OCI-LY7 (cell line): ENCODE results near the gene ANKRD35. TPM values are rescaled to one million over a fixed set of nuclear protein-coding genes. Genes with fewer than 3 reads are reported as not detected.

Experiments
- BruUV-seq: library from RNA; stranded (reverse); fragments of 400-500 nt; replicated peaks from 2 replicates; lab custom pipeline; 2021; lab: Mats Ljungman, UMichigan
- CTCF ChIA-PET: fragments of 300-600 bp; sonication (Branson Sonifier 250); formaldehyde crosslinking; loops from one replicate; lab custom pipeline; 2022; ENCODE audit warnings: antibody characterized with exemption; ENCODE audit not compliant: unreplicated experiment; lab: Charles Lee
- POLR2A ChIA-PET: fragments of 300-600 bp; sonication (Branson Sonifier 250); formaldehyde crosslinking; loops from one replicate; lab custom pipeline; 2022; ENCODE audit warnings: antibody characterized with exemption; lab: Charles Lee
- DNase-seq: peaks from one replicate; pipeline ENCODE4 v3.0.0-alpha.2; 2015; ENCODE audit warnings: low spot score
- H2AFZ ChIP-seq: fragments of 200-600 bp; sonication (generic), shearing (Covaris generic); 2 replicates; pipeline ENCODE4 v1.6.1; 2014; ENCODE audit warnings: mild to moderate bottlenecking, antibody characterized with exemption, low read length, moderate library complexity
- H3K27ac ChIP-seq: fragments of 200-600 bp; sonication (generic); 2 replicates; pipeline ENCODE4 v1.5.1; 2014; ENCODE audit warnings: mixed run types, low read depth, mild to moderate bottlenecking, moderate library complexity, low read length, inconsistent platforms; ENCODE audit not compliant: poor library complexity, severe bottlenecking
- H3K36me3 ChIP-seq: fragments of 200-600 bp; sonication (generic); 2 replicates; pipeline ENCODE4 v1.6.1; 2014; ENCODE audit warnings: mild to moderate bottlenecking, antibody characterized with exemption, low read length, moderate library complexity, mixed read lengths; ENCODE audit not compliant: insufficient read depth
- H3K4me1 ChIP-seq: fragments of 200-600 bp; sonication (generic); 2 replicates; pipeline ENCODE4 v1.5.1; 2014; ENCODE audit warnings: mild to moderate bottlenecking, low read length; ENCODE audit not compliant: insufficient read depth, poor library complexity, severe bottlenecking
- H3K4me2 ChIP-seq: fragments of 200-600 bp; sonication (generic); 2 replicates; pipeline ENCODE4 v1.6.1; 2014; ENCODE audit warnings: mild to moderate bottlenecking, low read length
- H3K4me3 ChIP-seq: fragments of 200-600 bp; sonication (generic); 2 replicates; pipeline ENCODE4 v1.5.1; 2014; ENCODE audit warnings: mild to moderate bottlenecking, low read depth, low read length; ENCODE audit not compliant: poor library complexity, severe bottlenecking
- H3K79me2 ChIP-seq: fragments of 200-600 bp; sonication (generic); 2 replicates; pipeline ENCODE4 v1.6.1; 2016; ENCODE audit warnings: low read depth, mild to moderate bottlenecking, low read length, moderate library complexity, mixed read lengths; ENCODE audit not compliant: insufficient read depth
- H3K9me2 ChIP-seq: fragments of 200-600 bp; sonication (generic); 2 replicates; pipeline ENCODE4 v1.6.1; 2016; ENCODE audit warnings: mild to moderate bottlenecking, low read length, mixed read lengths; ENCODE audit not compliant: insufficient read depth
- H3K9me3 ChIP-seq: fragments of 200-600 bp; sonication (generic); 2 replicates; pipeline ENCODE4 v1.6.1; 2014; ENCODE audit warnings: mild to moderate bottlenecking, mixed run types, low read length, mixed read lengths
- H4K20me1 ChIP-seq: fragments of 200-600 bp; sonication (generic); 2 replicates; pipeline ENCODE4 v1.6.1; 2014; ENCODE audit warnings: mild to moderate bottlenecking, antibody characterized with exemption, low read length, moderate library complexity, mixed read lengths; ENCODE audit not compliant: insufficient read depth
- CTCF ChIP-seq: fragments of 200-600 bp; sonication (generic); conservative IDR thresholded peaks from 2 replicates; pipeline ENCODE4 v1.5.1; 2014; ENCODE audit warnings: mild to moderate bottlenecking, antibody characterized with exemption, low read length, moderate library complexity, mixed read lengths
- EZH2phosphoT487 ChIP-seq: fragments of 200-600 bp; sonication (generic); IDR thresholded peaks from 2 replicates; pipeline ENCODE4 v1.6.1; 2018; ENCODE audit warnings: low read depth, borderline replicate concordance, mild to moderate bottlenecking, mixed run types, antibody characterized with exemption, low read length, moderate library complexity, mixed read lengths
- intact Hi-C: fragments of 100-400 bp; cut with micrococcal nuclease; formaldehyde crosslinking; loops from one replicate; pipeline ENCODE4 v1.10.0; 2022; ENCODE audit not compliant: unreplicated experiment
- total RNA-seq, 2 experiments: library from RNA; depleted of rRNA in 1 of 2; stranded (reverse); fragments of >200 nt in 1 of 2; shearing (Covaris generic) in 1 of 2; gene quantifications; 2 replicates each; pipeline ENCODE4 v1.2.3, GENCODE V29; 2014 to 2022

ANKRD35 gene
- total RNA-seq, 2 experiments from 2014 or later = not detected

GRCh38 chr1:145891143-145891542 lies 5.5 kb upstream of the ANKRD35 start:
- TF ChIP-seq EZH2phosphoT487 = no peak
- Histone ChIP-seq H3K4me3 (no peak overlapping the region), H4K20me1 (no peaks in the 10 kb centered on the region), H2AFZ (no peak overlapping the region), H3K79me2 (no peaks in the 10 kb centered on the region), H3K4me1 (no peaks in the 10 kb centered on the region), H3K9me2 (no peaks in the 10 kb centered on the region), H3K4me2 (no peak overlapping the region), H3K27ac (no peak overlapping the region), H3K9me3 (no peaks in the 10 kb centered on the region), H3K36me3 (no peaks in the 10 kb centered on the region)
- no TSS peak for BruUV-seq
- ChIA-PET CTCF (interaction anchor here (1.0 to 1.1 kb wide), 2 partner anchors 11 to 20 kb away, joined by 3 to 4 read pairs; no protein-coding TSS in a partner anchor), POLR2A (no interaction called here)
- intact Hi-C loops = no loop called here
- no peak for DNase-seq

- H3K4me3 ChIP-seq = no peak overlapping the region
- H3K4me1 ChIP-seq = no peaks in the 10 kb centered on the region
- BruUV-seq = no TSS peak
- H2AFZ ChIP-seq = no peak overlapping the region
- no peak overlapping the region for H3K27ac ChIP-seq
- no peak for DNase-seq
- no peak for TF ChIP-seq CTCF
- no peak for TF ChIP-seq EZH2phosphoT487
- ChIA-PET CTCF (interaction anchor here (1.0 kb wide), 1 partner anchor 9 kb away, joined by 3 read pairs; no protein-coding TSS in a partner anchor), POLR2A (interaction anchor here (1.0 kb wide), 1 partner anchor 123 kb away, joined by 3 read pairs; no protein-coding TSS in a partner anchor)
- H3K36me3 ChIP-seq = no peaks in the 10 kb centered on the region
- H3K9me3 ChIP-seq = no peaks in the 10 kb centered on the region
- no peaks in the 10 kb centered on the region for H4K20me1 ChIP-seq
- no peak overlapping the region for H3K4me2 ChIP-seq
- intact Hi-C loops = no loop called here
- no peaks in the 10 kb centered on the region for H3K9me2 ChIP-seq
- H3K79me2 ChIP-seq = no peaks in the 10 kb centered on the region
Observed at GRCh38 chr1:145889722-145890121, 4.1 kb upstream of the ANKRD35 start.

GRCh38 chr1:145887631-145888030 lies 2.0 kb upstream of the ANKRD35 start:
- no peak for DNase-seq
- intact Hi-C loops = no loop called here
- no peak overlapping the region for H3K4me2 ChIP-seq
- no peaks in the 10 kb centered on the region for H3K36me3 ChIP-seq
- H3K9me2 ChIP-seq = no peaks in the 10 kb centered on the region
- ChIA-PET POLR2A (interaction anchor here (1.0 kb wide), 1 partner anchor 56 kb away, joined by 3 read pairs; no protein-coding TSS in a partner anchor), CTCF (no interaction called here)
- BruUV-seq = no TSS peak
- no peak overlapping the region for H3K4me3 ChIP-seq
- H3K27ac ChIP-seq = no peak overlapping the region
- H3K79me2 ChIP-seq = no peaks in the 10 kb centered on the region
- no peak overlapping the region for H2AFZ ChIP-seq
- H3K4me1 ChIP-seq = no peaks in the 10 kb centered on the region
- no peaks in the 10 kb centered on the region for H4K20me1 ChIP-seq
- TF ChIP-seq CTCF (no peak), EZH2phosphoT487 (no peak)
- H3K9me3 ChIP-seq = no peaks in the 10 kb centered on the region
